SK-N-SH (cell line): ENCODE data around the gene ATP11A. TPM values are rescaled to one million over a fixed set of nuclear protein-coding genes. Genes with fewer than 3 reads are reported as not detected.
"Not testable (repeated sequence)": the region's sequence is repeated elsewhere in the genome, so short reads cannot be mapped to it uniquely, and the experiment has no call there.

ENCODE experiments used
- CTCF ChIA-PET: fragments of 300-600, 350-600 bp; formaldehyde crosslinking; extraction: SDS; loops from one replicate; lab custom pipeline; 2021; lab: Yijun Ruan, JAX
- POLR2A ChIA-PET: fragments of 350-600 bp; sonication (Branson Sonifier 250); formaldehyde crosslinking; extraction: SDS; loops from one replicate; lab custom pipeline; 2020; ENCODE audit warnings: antibody characterized with exemption, inconsistent platforms; lab: Yijun Ruan, JAX
- DNase-seq: peaks from one replicate; pipeline ENCODE4 v3.0.0; 2012
- H2AFZ ChIP-seq: fragments of 200-600 bp; sonication (generic); 2 replicates; pipeline ENCODE4 v1.8.1; 2016; ENCODE audit warnings: antibody characterized with exemption, mild to moderate bottlenecking, low read depth
- H3F3A ChIP-seq: fragments of 200-600 bp; sonication (generic); replicated peaks from 2 replicates; pipeline ENCODE3; 2016; ENCODE audit warnings: antibody characterized with exemption, mild to moderate bottlenecking; ENCODE audit not compliant: insufficient read depth
- H3K27ac ChIP-seq, 2 experiments: fragments of 200-500 bp in 1 of 2; fragments of 200-600 bp in 1 of 2; sonication (Bioruptor generic) in 1 of 2; sonication (generic), shearing (Covaris generic) in 1 of 2; 2 replicates each; pipeline versions ENCODE4 v1.5.1 to v1.6.1; 2014 to 2016; ENCODE audit warnings: low read depth in 2 of 2, inconsistent platforms in 1 of 2, low read length in 1 of 2, mild to moderate bottlenecking in 1 of 2, mixed read lengths in 1 of 2
- H3K27me3 ChIP-seq: fragments of 200-600 bp; sonication (generic), shearing (Covaris generic); 2 replicates; pipeline ENCODE4 v1.6.1; 2016; ENCODE audit warnings: mixed run types; ENCODE audit not compliant: insufficient read depth
- H3K36me3 ChIP-seq, 2 experiments: fragments of 200-500 bp in 1 of 2; fragments of 200-600 bp in 1 of 2; sonication (Bioruptor generic) in 1 of 2; sonication (generic) in 1 of 2; replicated peaks in 1 of 2; 2 replicates each; pipeline versions ENCODE3 to v1.5.1; 2014 to 2016; ENCODE audit warnings: low read length in 1 of 2, mild to moderate bottlenecking in 1 of 2; ENCODE audit not compliant: insufficient read depth in 2 of 2, control insufficient read depth in 1 of 2
- H3K4me1 ChIP-seq, 2 experiments: fragments of 200-500 bp in 1 of 2; fragments of 200-600 bp in 1 of 2; sonication (Bioruptor generic) in 1 of 2; sonication (generic), shearing (Covaris generic) in 1 of 2; 2 replicates each; pipeline versions ENCODE4 v1.5.1 to v1.6.1; 2014 to 2016; ENCODE audit warnings: low read depth in 1 of 2, low read length in 1 of 2, mixed run types in 1 of 2; ENCODE audit not compliant: insufficient read depth in 2 of 2, control insufficient read depth in 1 of 2
- H3K4me2 ChIP-seq: fragments of 200-600 bp; sonication (generic), shearing (Covaris generic); 2 replicates; pipeline ENCODE4 v1.6.1; 2017; ENCODE audit warnings: mixed run types
- H3K4me3 ChIP-seq, 2 experiments: fragments of 200-500 bp in 1 of 2; fragments of 200-600 bp in 1 of 2; sonication (Bioruptor generic) in 1 of 2; sonication (generic), shearing (Covaris generic) in 1 of 2; 2 replicates each; pipeline versions ENCODE4 v1.5.1 to v1.8.1; 2014 to 2016; ENCODE audit warnings: low read depth in 2 of 2, inconsistent platforms in 1 of 2, low read length in 1 of 2, mild to moderate bottlenecking in 1 of 2, mixed read lengths in 1 of 2, moderate library complexity in 1 of 2
- H3K79me2 ChIP-seq: fragments of 200-600 bp; sonication (generic); 2 replicates; pipeline ENCODE4 v1.8.1; 2017; ENCODE audit warnings: mild to moderate bottlenecking; ENCODE audit not compliant: insufficient read depth
- H3K9ac ChIP-seq: fragments of 200-600 bp; sonication (generic); 2 replicates; pipeline ENCODE4 v1.6.1; 2017; ENCODE audit warnings: mixed run types
- H3K9me2 ChIP-seq: fragments of 200-600 bp; sonication (generic); 2 replicates; pipeline ENCODE4 v1.6.1; 2017; ENCODE audit warnings: mixed run types
- H3K9me3 ChIP-seq: fragments of 200-600 bp; sonication (generic); 2 replicates; pipeline ENCODE4 v1.6.1; 2017; ENCODE audit warnings: mixed run types, mild to moderate bottlenecking, moderate library complexity
- H4K20me1 ChIP-seq: fragments of 200-600 bp; sonication (generic); 2 replicates; pipeline ENCODE4 v1.6.1; 2017; ENCODE audit warnings: mild to moderate bottlenecking, mixed run types; ENCODE audit not compliant: insufficient read depth
- EP300 ChIP-seq, 2 experiments: IDR thresholded peaks; 2 replicates each; pipeline versions ENCODE4 v1.4.0 to v1.6.1; 2012; ENCODE audit warnings: borderline replicate concordance in 1 of 2, low read depth in 1 of 2, low read length in 1 of 2
- FOXJ3 ChIP-seq: sonication (generic); formaldehyde crosslinking; IDR thresholded peaks from 2 replicates; pipeline ENCODE4 v1.5.1; 2020; ENCODE audit warnings: mild to moderate bottlenecking, missing genetic modification reagents
- FOXM1 ChIP-seq: IDR thresholded peaks from 2 replicates; pipeline ENCODE4 v1.4.0; 2012; ENCODE audit warnings: low read depth, mild to moderate bottlenecking
- PBX3 ChIP-seq: IDR thresholded peaks from 2 replicates; pipeline ENCODE4; 2012
- RAD21 ChIP-seq: IDR thresholded peaks from 2 replicates; pipeline ENCODE4 v1.6.1; 2012; ENCODE audit warnings: mild to moderate bottlenecking, low read length
- SMC3 ChIP-seq: IDR thresholded peaks from 2 replicates; pipeline ENCODE4 v1.6.1; 2012; ENCODE audit warnings: low read depth, low read length, improper control_type of control experiment
- TEAD4 ChIP-seq: IDR thresholded peaks from 2 replicates; pipeline ENCODE4 v1.4.0; 2012; ENCODE audit warnings: mild to moderate bottlenecking, borderline replicate concordance; ENCODE audit not compliant: insufficient read depth
- WGBS: methylation state at CpG from one replicate; pipeline ENCODE4 v1.1.6; 2017; ENCODE audit warnings: low lambda C conversion rate; 5-methylcytosine and 5-hydroxymethylcytosine counted together
- polyA plus RNA-seq, 3 experiments: library from polyadenylated mRNA; depleted of rRNA; stranded (reverse); fragments of >200 nt; gene quantifications; 2 replicates each; pipeline ENCODE4 v1.2.3, GENCODE V29; 2012
- TF ChIP-seq, protein P1 (sequence below): IDR thresholded peaks from 2 replicates; pipeline ENCODE4 v1.4.0; 2012; ENCODE audit warnings: low read depth, borderline replicate concordance

Gene ATP11A
- polyA plus RNA-seq, 1 of the 3 experiments (the other 2 are of a cell fraction): 4.1 TPM

DNA sequence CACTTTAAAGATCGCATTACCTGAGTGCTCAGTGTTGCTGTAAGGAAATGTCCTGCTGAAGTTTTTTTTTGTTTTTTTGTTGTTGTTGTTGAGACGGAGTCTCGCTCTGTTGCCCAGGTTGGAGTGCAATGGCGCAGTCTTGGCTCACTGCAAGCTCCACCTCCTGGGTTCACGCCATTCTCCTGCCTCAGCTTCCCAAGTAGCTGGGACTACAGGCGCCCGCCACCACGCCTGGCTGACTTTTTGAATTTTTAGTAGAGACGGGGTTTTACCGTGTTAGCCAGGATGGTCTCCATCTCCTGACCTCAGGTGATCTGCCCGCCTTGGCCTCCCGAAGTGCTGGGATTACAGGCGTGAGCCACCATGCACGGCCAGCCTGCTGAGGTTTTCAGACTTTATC, 175.6 kb downstream of the ATP11A start:
- H3K4me1 ChIP-seq, H3K79me2 ChIP-seq, H2AFZ ChIP-seq, H3K9ac ChIP-seq, DNase-seq, H3K9me2 ChIP-seq, H3K27me3 ChIP-seq, H3K4me2 ChIP-seq, H3K4me3 ChIP-seq, H3K27ac ChIP-seq, H3K9me3 ChIP-seq, H3F3A ChIP-seq, H4K20me1 ChIP-seq, H3K36me3 ChIP-seq, POLR2A ChIA-PET: not testable (repeated sequence)
- CTCF ChIA-PET: interaction anchor here (1.1 to 1.2 kb wide), 2 partner anchors 9 kb away, joined by 3 to 7 read pairs; no protein-coding TSS in a partner anchor
- WGBS: 93% methylated on average over 8 of the region's 14 CpGs

DNA sequence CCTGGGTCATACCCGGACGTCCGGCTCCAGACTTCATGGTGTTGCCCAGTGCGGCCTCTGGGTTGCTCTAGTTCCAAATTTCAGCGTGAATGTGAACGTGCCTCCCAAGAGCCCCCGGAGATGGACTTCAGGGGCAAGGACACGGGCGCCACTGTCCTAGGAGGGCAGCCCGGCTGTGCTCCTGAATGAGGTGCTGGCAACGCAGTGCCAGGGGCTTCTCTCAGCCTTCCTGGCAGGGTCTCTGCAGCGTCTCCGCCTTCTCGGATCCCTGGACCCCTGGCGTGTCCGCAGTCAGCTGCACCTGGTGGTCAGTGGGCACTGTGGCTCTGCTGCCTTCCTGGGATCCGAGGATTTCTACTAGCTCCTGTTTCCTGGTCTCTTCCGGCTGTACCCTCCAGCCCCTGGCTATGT, 177.5 kb downstream of the ATP11A start:
- POLR2A ChIA-PET: no interaction called here
- WGBS: 100% methylated on average over 5 of the region's 18 CpGs
- no peak for DNase-seq

GRCh38 chr13:112868308-112868707, 178.5 kb downstream of the ATP11A start:
- no peak overlapping the region for H3K9ac ChIP-seq
- H4K20me1 ChIP-seq: no peaks in the 10 kb centered on the region
- H3K9me2 ChIP-seq: no peaks in the 10 kb centered on the region
- ChIA-PET CTCF (interaction anchor here (1.4 to 1.7 kb wide), 2 partner anchors 18 to 424 kb away, joined by 5 read pairs; no protein-coding TSS in a partner anchor), POLR2A (no interaction called here)
- H2AFZ ChIP-seq: no peak overlapping the region
- no peaks in the 10 kb centered on the region for H3K27me3 ChIP-seq
- no peak overlapping the region for H3K4me3 ChIP-seq
- H3K4me1 ChIP-seq: peaks cover 0 to 8% of the 10 kb centered on the region in 2 experiments; a peak in 1 of 4 replicates
- no peak for DNase-seq
- WGBS: 92% methylated on average over 5 of the region's 5 CpGs
- no peak for TF ChIP-seq TEAD4
- TF ChIP-seq RAD21: no peak
- no peak for TF ChIP-seq FOXM1
- no peaks in the 10 kb centered on the region for H3K9me3 ChIP-seq
- no peaks in the 10 kb centered on the region for H3F3A ChIP-seq
- no peaks in the 10 kb centered on the region for H3K36me3 ChIP-seq
- H3K79me2 ChIP-seq: no peaks in the 10 kb centered on the region
- H3K4me2 ChIP-seq: no peak overlapping the region
- no peak overlapping the region for H3K27ac ChIP-seq

More for the DNA sequence above, 177.5 kb downstream of the ATP11A start:
- Histone ChIP-seq H3K4me2 (no peak overlapping the region), H4K20me1 (no peaks in the 10 kb centered on the region), H3K4me3 (no peak overlapping the region), H3K9me3 (no peaks in the 10 kb centered on the region), H3K4me1 (peaks cover 0 to 8% of the 10 kb centered on the region in 2 experiments; a peak in 1 of 4 replicates), H3K27me3 (no peaks in the 10 kb centered on the region), H3K79me2 (no peaks in the 10 kb centered on the region), H3F3A (no peaks in the 10 kb centered on the region), H3K9me2 (no peaks in the 10 kb centered on the region), H2AFZ (no peak overlapping the region), H3K36me3 (peaks cover 0 to 2% of the 10 kb centered on the region in 2 experiments), H3K9ac (no peak overlapping the region), H3K27ac (no peak overlapping the region)
- CTCF ChIA-PET: interaction anchor here (0.6 kb wide), 1 partner anchor 18 kb away, joined by 3 read pairs; no protein-coding TSS in a partner anchor
- no peak for TF ChIP-seq PBX3
- TF ChIP-seq SMC3: no peak
- no peak for TF ChIP-seq FOXJ3 (CRISPR knock-in tag)
- TF ChIP-seq, protein P1, sequence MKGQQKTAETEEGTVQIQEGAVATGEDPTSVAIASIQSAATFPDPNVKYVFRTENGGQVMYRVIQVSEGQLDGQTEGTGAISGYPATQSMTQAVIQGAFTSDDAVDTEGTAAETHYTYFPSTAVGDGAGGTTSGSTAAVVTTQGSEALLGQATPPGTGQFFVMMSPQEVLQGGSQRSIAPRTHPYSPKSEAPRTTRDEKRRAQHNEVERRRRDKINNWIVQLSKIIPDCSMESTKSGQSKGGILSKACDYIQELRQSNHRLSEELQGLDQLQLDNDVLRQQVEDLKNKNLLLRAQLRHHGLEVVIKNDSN: no peak
- no peak for TF ChIP-seq EP300 (IDR thresholded peaks at IDR 0.05; ENCODE audit: borderline replicate concordance in 1 of 2, low read depth in 1 of 2, low read length in 1 of 2)
